Neural cell (in vitro differentiated cells): ENCODE data around the gene WIPI1.

Experiments used
- EP300 ChIP-seq: fragments of 450-650 bp; conservative IDR thresholded peaks from 2 replicates; pipeline ENCODE4 v1.6.1; 2014; ENCODE audit warnings: antibody characterized with exemption, mild to moderate bottlenecking, moderate library complexity; ENCODE audit not compliant: poor library complexity, severe bottlenecking
- EZH2 ChIP-seq: fragments of 200-600, 300-800 bp; shearing (Covaris generic), sonication (generic); IDR thresholded peaks from 2 replicates; pipeline ENCODE4 v1.6.1; 2014; ENCODE audit warnings: antibody characterized with exemption, low read length, borderline replicate concordance, mild to moderate bottlenecking; ENCODE audit not compliant: insufficient read depth, poor library complexity, severe bottlenecking
- POLR2AphosphoS5 ChIP-seq: IDR thresholded peaks from 2 replicates; pipeline ENCODE4 v1.6.1; 2012
- RAD21 ChIP-seq: fragments of 450-650 bp; conservative IDR thresholded peaks from 2 replicates; pipeline ENCODE4 v1.6.1; 2014; ENCODE audit warnings: antibody characterized with exemption, mild to moderate bottlenecking, moderate library complexity
- SMC3 ChIP-seq: fragments of 450-650 bp; conservative IDR thresholded peaks from 2 replicates; pipeline ENCODE4 v1.6.1; 2014; ENCODE audit warnings: antibody characterized with exemption, mild to moderate bottlenecking, moderate library complexity; ENCODE audit not compliant: poor library complexity
- TAF1 ChIP-seq: IDR thresholded peaks from 2 replicates; pipeline ENCODE4 v1.6.1; 2012; ENCODE audit warnings: low read depth
- TF ChIP-seq, protein P1 (sequence below): fragments of 450-650 bp; IDR thresholded peaks from 2 replicates; pipeline ENCODE4 v1.5.1; 2014; ENCODE audit warnings: antibody characterized with exemption, mild to moderate bottlenecking, moderate library complexity; ENCODE audit not compliant: poor library complexity, severe bottlenecking

DNA sequence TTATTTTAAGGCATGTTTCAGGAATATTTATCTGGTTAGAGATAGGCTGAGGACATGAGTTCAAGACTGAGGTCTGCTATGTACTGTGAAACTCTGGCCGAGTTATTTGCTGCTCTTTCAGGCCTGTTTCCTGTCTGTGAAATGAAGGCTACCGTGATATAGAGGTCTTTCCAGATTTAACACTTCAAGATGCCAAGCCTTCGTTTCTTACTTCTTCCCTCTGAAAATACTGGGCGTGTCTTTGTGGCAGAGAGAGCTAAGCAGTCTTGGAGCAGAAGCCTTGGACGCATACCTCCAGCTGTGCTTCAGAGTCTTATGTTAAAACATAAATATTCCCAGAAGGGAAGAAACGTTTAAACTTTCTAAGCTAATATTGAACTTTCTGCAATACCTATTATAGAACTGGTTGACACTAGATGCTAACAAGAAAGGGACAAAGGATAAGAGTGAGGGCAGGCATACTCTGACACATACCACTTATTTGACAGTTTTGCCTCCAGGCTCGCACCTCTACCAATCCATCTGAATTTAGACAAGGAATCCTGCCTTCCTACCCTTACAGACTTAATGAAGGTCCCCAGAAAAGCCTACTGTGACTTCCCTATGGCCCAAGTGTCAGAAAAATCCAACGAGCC, 17.5 kb downstream of the WIPI1 start:
- TF ChIP-seq, protein P1, sequence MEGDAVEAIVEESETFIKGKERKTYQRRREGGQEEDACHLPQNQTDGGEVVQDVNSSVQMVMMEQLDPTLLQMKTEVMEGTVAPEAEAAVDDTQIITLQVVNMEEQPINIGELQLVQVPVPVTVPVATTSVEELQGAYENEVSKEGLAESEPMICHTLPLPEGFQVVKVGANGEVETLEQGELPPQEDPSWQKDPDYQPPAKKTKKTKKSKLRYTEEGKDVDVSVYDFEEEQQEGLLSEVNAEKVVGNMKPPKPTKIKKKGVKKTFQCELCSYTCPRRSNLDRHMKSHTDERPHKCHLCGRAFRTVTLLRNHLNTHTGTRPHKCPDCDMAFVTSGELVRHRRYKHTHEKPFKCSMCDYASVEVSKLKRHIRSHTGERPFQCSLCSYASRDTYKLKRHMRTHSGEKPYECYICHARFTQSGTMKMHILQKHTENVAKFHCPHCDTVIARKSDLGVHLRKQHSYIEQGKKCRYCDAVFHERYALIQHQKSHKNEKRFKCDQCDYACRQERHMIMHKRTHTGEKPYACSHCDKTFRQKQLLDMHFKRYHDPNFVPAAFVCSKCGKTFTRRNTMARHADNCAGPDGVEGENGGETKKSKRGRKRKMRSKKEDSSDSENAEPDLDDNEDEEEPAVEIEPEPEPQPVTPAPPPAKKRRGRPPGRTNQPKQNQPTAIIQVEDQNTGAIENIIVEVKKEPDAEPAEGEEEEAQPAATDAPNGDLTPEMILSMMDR: no peak
- TF ChIP-seq POLR2AphosphoS5: no peak
- TF ChIP-seq EZH2: no peak
- no peak for TF ChIP-seq EP300
- no peak for TF ChIP-seq TAF1
- TF ChIP-seq RAD21: no peak
- TF ChIP-seq SMC3: no peak
